Measurements from ENCODE around the gene ANGPT4. TPM values are rescaled to one million over a fixed set of nuclear protein-coding genes. Genes with fewer than 3 reads are reported as not detected.

Gene ANGPT4, protein sequence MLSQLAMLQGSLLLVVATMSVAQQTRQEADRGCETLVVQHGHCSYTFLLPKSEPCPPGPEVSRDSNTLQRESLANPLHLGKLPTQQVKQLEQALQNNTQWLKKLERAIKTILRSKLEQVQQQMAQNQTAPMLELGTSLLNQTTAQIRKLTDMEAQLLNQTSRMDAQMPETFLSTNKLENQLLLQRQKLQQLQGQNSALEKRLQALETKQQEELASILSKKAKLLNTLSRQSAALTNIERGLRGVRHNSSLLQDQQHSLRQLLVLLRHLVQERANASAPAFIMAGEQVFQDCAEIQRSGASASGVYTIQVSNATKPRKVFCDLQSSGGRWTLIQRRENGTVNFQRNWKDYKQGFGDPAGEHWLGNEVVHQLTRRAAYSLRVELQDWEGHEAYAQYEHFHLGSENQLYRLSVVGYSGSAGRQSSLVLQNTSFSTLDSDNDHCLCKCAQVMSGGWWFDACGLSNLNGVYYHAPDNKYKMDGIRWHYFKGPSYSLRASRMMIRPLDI
- not detected for total RNA-seq

DNA sequence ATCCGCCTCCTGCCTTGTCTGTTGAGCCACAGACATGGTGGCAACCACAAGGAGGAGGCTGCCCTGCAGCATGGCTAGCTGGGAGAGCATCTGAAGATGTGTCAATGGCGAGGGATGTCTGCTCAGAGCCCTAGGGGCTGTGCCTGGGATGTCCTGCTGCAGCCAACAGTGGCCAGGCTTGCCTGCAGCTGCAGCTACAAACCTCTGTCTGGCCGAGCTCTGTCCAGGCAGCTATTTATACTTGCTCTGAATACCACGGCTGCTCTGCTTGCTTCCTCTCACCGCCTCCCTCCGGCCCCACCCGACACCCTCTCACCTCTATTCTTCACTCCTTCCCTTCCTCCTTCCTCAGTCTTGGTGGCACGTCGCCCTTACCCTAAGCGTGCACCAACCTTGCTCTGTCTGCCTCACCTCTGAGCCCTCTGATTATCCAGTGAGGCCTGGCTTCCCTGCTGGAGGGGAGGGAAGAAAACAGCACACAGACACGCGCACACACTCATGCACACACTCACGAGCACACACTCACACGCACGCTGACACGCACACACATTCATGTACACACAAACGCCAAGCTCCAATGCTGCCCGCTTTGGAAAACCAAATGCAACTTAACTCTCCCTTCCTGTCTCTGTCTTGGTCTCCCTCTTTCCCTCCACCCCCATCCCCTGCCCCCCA is at the start of gene ANGPT4:
ANGPT4 (minus strand) TSS at position 210 of the 675 bp plus-strand sequence; CDS start at position 90, 120 bp downstream.
- no peak within 1 kb of the TSS for H3K4me3 Mint-ChIP-seq
- no peaks in the 10 kb centered on the region for H3K36me3 Mint-ChIP-seq
- CTCF ChIA-PET: interaction anchor here (1.1 kb wide), 1 partner anchor 39 kb away, joined by 3 read pairs; no protein-coding TSS in a partner anchor
- H3K9me3 Mint-ChIP-seq (ENCODE audit: low read depth): no peaks in the 10 kb centered on the region
- no peaks in the 10 kb centered on the region for H3K4me1 Mint-ChIP-seq
- no peak for ATAC-seq
- DNase-seq: no peak
- H3K27ac Mint-ChIP-seq: no peak within 1 kb of the TSS
- H3K27me3 Mint-ChIP-seq: peaks cover 12% of the 10 kb centered on the region

DNA sequence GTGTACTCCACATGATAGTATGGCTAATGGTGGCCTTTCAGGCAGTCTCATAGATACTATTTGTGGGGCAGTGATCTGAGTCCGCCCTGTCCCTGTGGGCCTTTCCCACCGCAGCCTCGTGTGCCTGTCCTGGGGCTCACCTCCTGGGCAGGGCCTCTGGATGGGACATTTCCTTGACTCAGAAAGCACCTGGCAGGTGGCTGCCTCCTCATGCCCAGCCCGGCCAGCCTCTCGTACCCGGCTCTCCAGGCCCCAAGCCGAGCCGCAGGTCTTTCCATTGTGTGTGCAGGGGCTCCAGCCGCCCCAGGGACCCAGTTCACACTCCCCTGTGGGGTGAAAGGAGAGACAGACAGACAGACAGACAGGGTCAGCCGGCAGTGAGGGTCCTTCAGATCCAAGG is 47.7 kb upstream of the ANGPT4 start:
- Mint-ChIP-seq H3K9me3 (ENCODE audit: low read depth) (no peaks in the 10 kb centered on the region), H3K27me3 (peaks cover 10% of the 10 kb centered on the region), H3K4me1 (no peaks in the 10 kb centered on the region), H3K27ac (no peak overlapping the region), H3K4me3 (no peak overlapping the region), H3K36me3 (no peaks in the 10 kb centered on the region)
- CTCF ChIA-PET: interaction anchor here (2.0 kb wide), 1 partner anchor 148 kb away, joined by 5 read pairs; no protein-coding TSS in a partner anchor
- no peak for DNase-seq
- ATAC-seq: no peak

DNA sequence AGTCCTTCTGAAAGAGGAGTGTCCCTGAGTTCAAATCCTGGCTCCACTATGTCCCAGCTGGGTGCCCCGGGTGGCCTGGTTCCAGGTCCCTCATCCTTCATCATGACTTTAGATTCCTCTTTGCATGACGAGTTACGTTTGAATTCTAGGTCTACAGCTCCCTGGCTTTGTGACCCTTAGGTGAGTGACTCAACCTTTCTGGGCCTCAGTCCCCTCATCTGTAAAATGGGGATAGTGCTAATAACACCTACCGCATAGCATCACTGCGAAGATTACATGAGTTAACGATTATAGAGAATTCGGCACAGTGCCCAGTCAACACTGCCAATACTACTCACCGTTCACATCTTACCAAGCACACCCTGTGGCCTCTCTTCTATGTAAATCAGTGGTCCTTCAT is 46.5 kb upstream of the ANGPT4 start:
- Mint-ChIP-seq H3K4me1 (no peaks in the 10 kb centered on the region), H3K36me3 (no peaks in the 10 kb centered on the region), H3K4me3 (no peak overlapping the region), H3K27ac (no peak overlapping the region), H3K9me3 (ENCODE audit: low read depth) (no peaks in the 10 kb centered on the region), H3K27me3 (peaks cover 12% of the 10 kb centered on the region)
- ATAC-seq (no peak), DNase-seq (no peak)
- CTCF ChIA-PET: interaction anchor here (2.0 kb wide), 1 partner anchor 147 kb away, joined by 5 read pairs; no protein-coding TSS in a partner anchor

DNA sequence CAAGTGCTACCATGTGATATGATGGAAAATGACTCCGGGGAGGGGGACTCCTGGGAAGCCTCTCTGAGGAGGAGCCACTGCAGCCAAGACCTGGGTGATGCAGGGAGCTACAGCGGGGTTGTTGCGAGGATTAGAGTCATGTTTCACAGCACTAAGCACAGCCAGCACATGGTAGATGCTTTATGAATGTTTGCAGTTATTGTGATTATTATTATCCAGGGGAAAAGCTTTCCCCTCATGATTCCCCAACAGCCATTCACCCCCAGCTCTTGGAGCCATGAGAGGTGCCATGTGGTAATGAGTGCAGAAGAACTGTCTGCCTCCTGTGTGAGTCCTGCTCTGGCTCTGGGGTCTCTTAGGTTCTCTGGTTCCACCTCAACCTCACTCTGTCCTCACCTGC is 46.1 kb upstream of the ANGPT4 start:
- CTCF ChIA-PET: interaction anchor here (2.0 kb wide), 1 partner anchor 146 kb away, joined by 5 read pairs; no protein-coding TSS in a partner anchor
- Mint-ChIP-seq H3K27ac (no peak overlapping the region), H3K4me3 (no peak overlapping the region), H3K4me1 (no peaks in the 10 kb centered on the region), H3K36me3 (no peaks in the 10 kb centered on the region), H3K9me3 (ENCODE audit: low read depth) (no peaks in the 10 kb centered on the region), H3K27me3 (peaks cover 15% of the 10 kb centered on the region)
- no peak for DNase-seq
- ATAC-seq: no peak

DNA sequence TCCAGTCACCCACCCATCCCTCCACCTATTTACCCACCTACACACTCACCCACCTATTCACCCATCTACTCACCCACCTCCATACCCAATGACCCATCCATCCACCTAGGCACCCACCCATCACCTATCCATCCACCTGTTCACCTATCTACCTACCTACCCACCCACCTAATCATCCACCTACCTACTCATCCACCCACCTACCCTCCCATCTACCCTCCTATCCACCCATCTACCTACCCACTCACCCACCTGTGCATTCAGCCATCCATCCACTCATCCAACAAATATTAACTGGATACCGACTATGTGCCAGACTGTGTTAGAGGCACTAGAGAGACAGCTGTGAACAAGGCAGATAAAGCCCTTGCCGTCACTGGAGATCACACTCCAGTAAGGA is 45.6 kb upstream of the ANGPT4 start:
- Mint-ChIP-seq H3K4me3 (no peak overlapping the region), H3K27ac (no peak overlapping the region), H3K9me3 (ENCODE audit: low read depth) (no peaks in the 10 kb centered on the region), H3K4me1 (no peaks in the 10 kb centered on the region), H3K36me3 (no peaks in the 10 kb centered on the region), H3K27me3 (peaks cover 15% of the 10 kb centered on the region)
- CTCF ChIA-PET: interaction anchor here (1.2 to 2.0 kb wide), 2 partner anchors 144 to 146 kb away, joined by 4 to 5 read pairs; no protein-coding TSS in a partner anchor
- DNase-seq: no peak
- peak; percentile 23 for ATAC-seq

DNA sequence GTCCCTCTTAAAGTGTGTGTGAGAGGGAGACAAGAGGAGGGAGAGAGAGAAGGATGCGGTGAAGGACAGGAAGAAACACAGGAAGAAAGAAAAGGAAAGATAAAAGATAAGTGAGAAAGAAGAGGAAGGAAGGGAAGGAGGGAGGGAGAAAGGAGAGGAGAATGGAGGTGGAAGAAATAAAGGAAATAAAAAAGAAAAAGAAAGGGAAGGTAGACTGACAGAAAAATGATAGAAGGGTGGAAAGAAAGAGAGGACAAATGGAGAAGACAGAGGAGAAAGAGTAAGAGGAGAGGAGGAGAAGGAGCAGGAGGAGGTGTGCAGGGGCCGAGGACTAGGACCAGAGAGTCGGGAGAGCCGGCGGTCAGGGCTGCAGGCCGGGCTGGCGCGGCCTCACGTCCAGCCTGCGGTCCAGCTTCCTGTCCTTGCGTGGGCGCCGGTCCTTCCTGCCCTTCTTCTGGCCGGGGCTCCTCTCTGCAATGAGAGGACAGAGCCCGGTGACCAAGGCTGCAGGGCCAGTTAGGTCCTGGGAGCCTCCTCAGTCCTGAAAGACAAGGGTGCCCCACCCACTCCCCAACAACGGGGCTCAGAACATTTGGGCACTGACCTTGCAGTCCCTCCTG is 44.0 kb upstream of the ANGPT4 start:
- no peak for ATAC-seq
- Mint-ChIP-seq H3K27ac (no peak overlapping the region), H3K4me3 (no peak overlapping the region)

DNA sequence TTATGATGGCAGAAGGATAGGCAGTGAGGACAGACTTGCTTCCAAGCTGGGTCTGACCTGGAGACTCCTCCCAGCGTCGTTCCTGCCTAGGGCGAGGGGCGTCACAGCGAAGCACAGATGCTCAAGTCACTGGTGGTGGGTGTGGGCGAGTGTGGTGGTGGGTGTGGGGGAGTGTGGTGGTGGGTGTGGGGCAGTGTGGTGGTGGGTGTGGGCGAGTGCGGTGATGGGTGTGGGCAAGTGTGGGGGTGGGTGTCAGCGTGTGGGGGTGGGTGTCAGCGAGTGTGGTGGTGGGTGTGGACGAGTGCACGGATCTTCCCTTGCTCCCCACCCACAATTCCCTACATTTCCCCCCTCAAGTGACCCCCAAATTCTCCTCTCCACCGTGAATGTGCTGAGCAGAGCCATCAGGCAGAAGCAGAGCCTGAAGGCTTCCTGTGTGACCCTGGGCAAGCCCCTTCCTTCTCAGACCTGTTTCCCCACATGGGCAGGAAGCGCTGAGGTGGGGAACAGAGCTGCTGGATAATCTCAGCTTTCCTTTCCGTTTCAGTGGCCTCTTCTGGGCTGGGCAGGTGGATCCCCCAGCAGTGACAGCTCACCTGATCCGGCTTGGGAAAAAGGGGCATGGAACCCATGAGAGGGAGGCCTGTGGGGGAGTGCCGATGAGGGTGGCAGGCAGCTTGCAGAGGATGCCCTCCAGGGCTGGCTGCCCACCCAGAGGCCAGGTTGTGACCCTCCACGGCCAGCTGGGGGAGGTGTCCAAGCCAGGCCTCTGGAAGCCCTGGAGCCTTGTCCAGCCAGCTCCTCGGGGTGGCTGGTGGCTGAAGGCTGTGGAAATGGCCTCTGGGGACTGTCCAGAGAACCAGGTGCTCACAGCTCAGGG is 43.0 kb upstream of the ANGPT4 start:
- H3K27ac Mint-ChIP-seq: no peak overlapping the region
- H3K9me3 Mint-ChIP-seq (ENCODE audit: low read depth): no peaks in the 10 kb centered on the region
- CTCF ChIA-PET: interaction anchor here (0.7 to 8.7 kb wide), 7 partner anchors 11 to 287 kb away, joined by 3 to 208 read pairs (median 4); no protein-coding TSS in a partner anchor
- peaks cover 2% of the 10 kb centered on the region for H3K4me1 Mint-ChIP-seq
- no peak overlapping the region for H3K4me3 Mint-ChIP-seq
- no peak for DNase-seq
- H3K27me3 Mint-ChIP-seq: peaks cover 30% of the 10 kb centered on the region
- no peaks in the 10 kb centered on the region for H3K36me3 Mint-ChIP-seq
- no peak for ATAC-seq

More for the DNA sequence above, 44.0 kb upstream of the ANGPT4 start:
- H3K36me3 Mint-ChIP-seq: no peaks in the 10 kb centered on the region
- peaks cover 26% of the 10 kb centered on the region for H3K27me3 Mint-ChIP-seq
- CTCF ChIA-PET: interaction anchor here (1.2 to 8.7 kb wide), 3 partner anchors 10 to 143 kb away, joined by 3 to 208 read pairs (median 3); no protein-coding TSS in a partner anchor
- no peaks in the 10 kb centered on the region for H3K9me3 Mint-ChIP-seq (ENCODE audit: low read depth)
- no peak for DNase-seq
- H3K4me1 Mint-ChIP-seq: peaks cover 2% of the 10 kb centered on the region

DNA sequence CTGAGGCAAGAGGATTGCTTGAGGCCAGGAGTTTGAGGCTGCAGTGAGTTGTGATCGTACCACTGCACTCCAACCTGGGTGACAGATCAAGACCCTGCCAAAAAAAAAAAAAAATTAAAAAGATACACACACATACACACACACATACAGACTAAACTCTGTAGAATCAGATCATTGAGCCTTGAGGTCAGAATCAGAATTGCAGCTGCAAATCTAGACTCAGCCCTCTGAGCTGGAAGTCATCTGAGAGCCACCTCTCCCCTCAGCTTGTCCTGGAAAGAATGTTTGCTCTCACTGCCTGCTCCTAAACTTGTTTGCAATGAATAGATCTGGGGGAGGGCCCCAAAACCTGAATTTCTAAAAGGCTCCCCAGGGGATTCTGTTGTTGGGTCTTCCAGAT is 41.4 kb upstream of the ANGPT4 start:
- Mint-ChIP-seq H3K27ac (no peak overlapping the region), H3K9me3 (ENCODE audit: low read depth) (no peaks in the 10 kb centered on the region), H3K4me3 (no peak overlapping the region), H3K4me1 (peaks cover 2% of the 10 kb centered on the region), H3K36me3 (no peaks in the 10 kb centered on the region), H3K27me3 (peaks cover 34% of the 10 kb centered on the region)
- ATAC-seq (no peak), DNase-seq (no peak)
- CTCF ChIA-PET: interaction anchor here (0.9 to 8.7 kb wide), 18 partner anchors 9 to 255 kb away, joined by 3 to 208 read pairs (median 5); partner anchors contain the start of gene FAM110A

DNA sequence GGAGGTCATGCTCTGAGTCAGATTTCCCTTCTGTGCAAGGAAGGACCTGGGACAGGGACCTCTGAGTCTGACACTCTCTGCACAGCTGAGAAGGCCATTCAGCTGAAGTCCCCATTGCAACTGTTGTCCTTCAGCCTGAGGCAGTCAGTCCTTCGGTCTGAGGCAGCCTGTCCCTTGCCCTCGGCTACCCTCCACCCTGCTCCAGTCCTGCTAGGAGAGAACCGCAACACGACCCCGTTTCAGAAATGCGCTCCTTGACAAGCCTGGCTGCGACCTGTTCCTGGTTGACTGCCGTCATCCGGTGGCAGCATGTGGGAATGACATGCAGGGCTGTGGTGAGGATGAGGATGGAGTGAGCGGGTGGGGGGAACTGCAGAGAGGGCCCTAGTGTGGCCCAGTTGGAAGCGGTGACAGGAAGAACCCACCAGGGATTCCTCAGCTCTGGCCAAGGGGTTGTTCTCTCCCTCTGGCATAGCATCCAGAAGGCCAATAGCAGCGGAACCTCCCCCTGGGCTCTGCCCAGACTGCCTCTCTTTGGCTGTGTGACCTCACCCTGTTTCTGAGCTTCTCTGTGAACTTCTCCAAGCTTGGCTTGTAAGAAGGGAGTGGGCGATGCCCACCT is 40.3 kb upstream of the ANGPT4 start:
- DNase-seq (peak; percentile 80), ATAC-seq (peak; percentile 90)
- no peak overlapping the region for H3K4me3 Mint-ChIP-seq
- no peaks in the 10 kb centered on the region for H3K36me3 Mint-ChIP-seq
- CTCF ChIA-PET: interaction anchor here (0.7 to 8.7 kb wide), 36 partner anchors 10 to 261 kb away, joined by 3 to 208 read pairs (median 4); partner anchors contain the start of gene FAM110A
- H3K27me3 Mint-ChIP-seq: peaks cover 34% of the 10 kb centered on the region
- H3K27ac Mint-ChIP-seq: no peak overlapping the region
- no peaks in the 10 kb centered on the region for H3K9me3 Mint-ChIP-seq (ENCODE audit: low read depth)
- peaks cover 2% of the 10 kb centered on the region for H3K4me1 Mint-ChIP-seq

DNA sequence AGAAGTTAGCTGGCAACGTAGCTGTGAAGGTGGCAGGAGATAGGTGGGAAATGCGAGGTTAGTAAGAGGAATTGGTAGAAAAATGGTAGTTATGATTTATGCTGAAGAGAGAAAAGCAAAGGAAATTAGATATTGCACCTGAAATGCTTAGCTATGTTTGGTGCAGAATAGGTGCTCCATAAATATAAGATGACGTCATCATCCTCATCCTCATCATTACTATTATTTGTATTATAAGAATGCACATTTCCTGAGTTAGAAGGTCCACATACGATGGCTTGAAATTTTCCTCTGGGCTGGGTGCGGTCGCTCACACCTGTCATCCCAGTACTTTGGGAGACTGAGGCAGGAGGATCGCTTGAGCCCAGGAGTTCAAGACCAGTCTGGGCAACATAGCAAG is 39.5 kb upstream of the ANGPT4 start:
- H3K27ac Mint-ChIP-seq: no peak overlapping the region
- no peak for ATAC-seq
- CTCF ChIA-PET: interaction anchor here (0.7 to 8.7 kb wide), 26 partner anchors 9 to 257 kb away, joined by 3 to 208 read pairs (median 5); partner anchors contain the start of gene FAM110A
- no peaks in the 10 kb centered on the region for H3K36me3 Mint-ChIP-seq
- no peak for DNase-seq
- peaks cover 34% of the 10 kb centered on the region for H3K27me3 Mint-ChIP-seq
- no peak overlapping the region for H3K4me3 Mint-ChIP-seq
- no peaks in the 10 kb centered on the region for H3K9me3 Mint-ChIP-seq (ENCODE audit: low read depth)
- peaks cover 2% of the 10 kb centered on the region for H3K4me1 Mint-ChIP-seq

DNA sequence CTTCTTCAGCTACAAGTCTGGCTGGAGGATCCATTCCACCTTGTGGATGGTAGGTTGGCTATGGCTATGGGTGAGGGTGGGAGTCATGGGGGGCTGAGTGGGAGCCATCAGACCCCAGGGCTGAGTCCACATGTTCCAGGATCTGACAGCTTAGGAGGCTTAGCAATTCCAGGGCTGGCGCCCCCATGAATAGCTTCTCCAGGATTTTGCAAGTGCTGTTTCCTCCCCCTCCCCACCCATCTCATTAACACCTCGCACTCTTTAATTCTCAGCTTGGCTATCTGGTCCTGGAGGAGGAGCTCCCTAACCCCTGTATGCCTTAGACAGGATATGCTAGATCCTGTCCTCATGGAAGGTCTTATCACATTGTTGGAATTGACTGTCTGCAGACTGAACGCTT is 39.0 kb upstream of the ANGPT4 start:
- Mint-ChIP-seq H3K4me3 (no peak overlapping the region), H3K4me1 (peaks cover 2% of the 10 kb centered on the region), H3K36me3 (no peaks in the 10 kb centered on the region), H3K27ac (no peak overlapping the region), H3K27me3 (peaks cover 34% of the 10 kb centered on the region), H3K9me3 (ENCODE audit: low read depth) (no peaks in the 10 kb centered on the region)
- ATAC-seq (no peak), DNase-seq (no peak)
- CTCF ChIA-PET: interaction anchor here (1.1 to 8.7 kb wide), 20 partner anchors 8 to 258 kb away, joined by 3 to 208 read pairs (median 5); partner anchors contain the start of gene FAM110A

DNA sequence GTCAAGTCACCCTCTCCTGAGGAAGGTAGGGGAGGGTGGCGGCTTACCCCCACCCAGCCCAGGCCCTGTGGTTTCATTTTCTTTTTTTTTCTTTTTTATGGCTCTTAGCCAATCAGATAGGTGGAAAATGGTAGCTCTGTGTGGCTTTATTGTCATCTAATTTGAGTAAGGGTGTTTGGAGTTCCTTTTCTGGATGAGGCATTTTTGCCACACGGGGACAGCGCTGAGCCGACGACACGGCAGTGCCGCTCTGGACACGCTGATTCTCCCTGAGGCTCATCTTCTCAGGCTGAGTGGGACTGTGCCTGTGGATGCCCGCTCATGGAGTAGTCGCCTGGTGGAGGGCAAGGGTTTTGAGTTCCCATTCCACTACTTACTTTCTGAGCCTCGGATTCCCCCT is 37.6 kb upstream of the ANGPT4 start:
- H3K4me3 Mint-ChIP-seq: no peak overlapping the region
- H3K27me3 Mint-ChIP-seq: peaks cover 36% of the 10 kb centered on the region
- CTCF ChIA-PET: interaction anchor here (8.7 kb wide), 1 partner anchor 137 kb away, joined by 208 read pairs; no protein-coding TSS in a partner anchor
- ATAC-seq: no peak
- H3K9me3 Mint-ChIP-seq (ENCODE audit: low read depth): no peaks in the 10 kb centered on the region
- peaks cover 2% of the 10 kb centered on the region for H3K4me1 Mint-ChIP-seq
- DNase-seq: no peak
- no peaks in the 10 kb centered on the region for H3K36me3 Mint-ChIP-seq
- no peak overlapping the region for H3K27ac Mint-ChIP-seq

All from activated CD8-positive, alpha-beta memory T cell treated with anti-CD3 and anti-CD28 coated beads, Interleukin-2, amount 10 ng/mL, durations not matched to agents 7 days and 5 days (primary cell).